ENCODE data around the gene NCKIPSD. TPM values are rescaled to one million over a fixed set of nuclear protein-coding genes. Genes with fewer than 3 reads are reported as not detected.

Gene NCKIPSD
- polyA plus RNA-seq, 1 of the 3 experiments (the other 2 are of a cell fraction): 20.4 TPM

- TF ChIP-seq USF1 (IDR thresholded peaks at IDR 0.05; ENCODE audit: borderline replicate concordance, low read depth) (no peak), FOXJ3 (CRISPR knock-in tag; IDR thresholded peaks at IDR 0.05) (no peak)
Observed at GRCh38 chr3:48656841-48657281, 28.9 kb downstream of the NCKIPSD start (continued).

GRCh38 chr3:48656061-48656840 is 29.5 kb downstream of the NCKIPSD start:
- peaks cover 16% of the 10 kb centered on the region; the same call in 1 of the 2 replicates for H3K79me2 ChIP-seq (ENCODE audit: insufficient read depth)
- ChIA-PET CTCF (no interaction called here), POLR2A (no interaction called here)
- no peak overlapping the region for H3K9ac ChIP-seq
- no peaks in the 10 kb centered on the region for H3K9me2 ChIP-seq
- TF ChIP-seq YY1 (IDR thresholded peaks at IDR 0.05; ENCODE audit: low read depth) (no peak), JUND (IDR thresholded peaks at IDR 0.05) (no peak), NRF1 (IDR thresholded peaks at IDR 0.05; ENCODE audit: low read depth, low read length) (no peak), EP300 (IDR thresholded peaks at IDR 0.05; ENCODE audit: borderline replicate concordance in 1 of 2, low read depth in 1 of 2, low read length in 1 of 2) (no peak), RXRA (IDR thresholded peaks at IDR 0.05; ENCODE audit: borderline replicate concordance, low read depth) (no peak), POLR2AphosphoS5 (IDR thresholded peaks at IDR 0.05; ENCODE audit: low read depth, low read length) (no peak), TCF12 (IDR thresholded peaks at IDR 0.05) (no peak)
- H3K36me3 ChIP-seq (replicated peaks in 1 of 2; ENCODE audit: control insufficient read depth in 1 of 2, insufficient read depth in 2 of 2, low read length in 1 of 2): peaks cover 15 to 79% of the 10 kb centered on the region in 2 experiments
- no peak overlapping the region; a peak in 1 of 4 replicates for H3K4me3 ChIP-seq (ENCODE audit: low read depth in 2 of 2, low read length in 1 of 2)
- no peak overlapping the region for H3K4me2 ChIP-seq
- H3F3A ChIP-seq (replicated peaks; ENCODE audit: insufficient read depth): no peaks in the 10 kb centered on the region
- no peaks in the 10 kb centered on the region for H3K27me3 ChIP-seq (ENCODE audit: insufficient read depth)
- H3K9me3 ChIP-seq: no peaks in the 10 kb centered on the region
- peaks cover 0 to 8% of the 10 kb centered on the region in 2 experiments; a peak in 1 of 4 replicates for H3K4me1 ChIP-seq (ENCODE audit: control insufficient read depth in 1 of 2, insufficient read depth in 2 of 2, low read depth in 1 of 2, low read length in 1 of 2)
- 96% methylated on average over 72 of the region's 94 CpGs for WGBS (ENCODE audit: low lambda C conversion rate)
- peak; percentile 58 for DNase-seq
- H2AFZ ChIP-seq (ENCODE audit: low read depth): no peak overlapping the region
- H4K20me1 ChIP-seq (ENCODE audit: insufficient read depth): peaks cover 16% of the 10 kb centered on the region; the same call in 1 of the 2 replicates
- H3K27ac ChIP-seq (ENCODE audit: low read depth in 2 of 2, low read length in 1 of 2): no peak overlapping the region

GRCh38 chr3:48655606-48656005 is 30.1 kb downstream of the NCKIPSD start:
- H3K27me3 ChIP-seq (ENCODE audit: insufficient read depth): no peaks in the 10 kb centered on the region
- H3K9me2 ChIP-seq: no peaks in the 10 kb centered on the region
- peaks cover 15 to 76% of the 10 kb centered on the region in 2 experiments for H3K36me3 ChIP-seq (replicated peaks in 1 of 2; ENCODE audit: control insufficient read depth in 1 of 2, insufficient read depth in 2 of 2, low read length in 1 of 2)
- ChIA-PET CTCF (interaction anchor here (2.3 kb wide), 1 partner anchor 20 kb away, joined by 8 read pairs; the partner anchor contains the start of gene SLC26A6), POLR2A (no interaction called here)
- H3K4me2 ChIP-seq: no peak overlapping the region
- H3K9ac ChIP-seq: no peak overlapping the region
- 95% methylated on average over 24 of the region's 30 CpGs for WGBS (ENCODE audit: low lambda C conversion rate)
- H3K4me1 ChIP-seq (ENCODE audit: control insufficient read depth in 1 of 2, insufficient read depth in 2 of 2, low read depth in 1 of 2, low read length in 1 of 2): peaks cover 0 to 8% of the 10 kb centered on the region in 2 experiments; a peak in 1 of 4 replicates
- H3K27ac ChIP-seq (ENCODE audit: low read depth in 2 of 2, low read length in 1 of 2): no peak overlapping the region
- no peak overlapping the region for H2AFZ ChIP-seq (ENCODE audit: low read depth)
- H3K79me2 ChIP-seq (ENCODE audit: insufficient read depth): peaks cover 10% of the 10 kb centered on the region; the same call in 1 of the 2 replicates
- no peak overlapping the region for H3K4me3 ChIP-seq (ENCODE audit: low read depth in 2 of 2, low read length in 1 of 2)
- TF ChIP-seq FOXJ3 (CRISPR knock-in tag; IDR thresholded peaks at IDR 0.05): no peak
- no peak for TF ChIP-seq FOXM1 (IDR thresholded peaks at IDR 0.05; ENCODE audit: low read depth)
- TF ChIP-seq MXI1 (IDR thresholded peaks at IDR 0.05; ENCODE audit: low read depth, low read length): no peak
- no peak for TF ChIP-seq JUND (IDR thresholded peaks at IDR 0.05)
- no peak for TF ChIP-seq RFX5 (IDR thresholded peaks at IDR 0.05; ENCODE audit: low read length)
- no peak for TF ChIP-seq ZBTB33 (IDR thresholded peaks at IDR 0.05; ENCODE audit: borderline replicate concordance, low read depth)
- TF ChIP-seq EP300 (IDR thresholded peaks at IDR 0.05; ENCODE audit: borderline replicate concordance in 1 of 2, low read depth in 1 of 2, low read length in 1 of 2): no peak
- no peak for TF ChIP-seq YY1 (IDR thresholded peaks at IDR 0.05; ENCODE audit: low read depth)
- H3K9me3 ChIP-seq: no peaks in the 10 kb centered on the region
- no peaks in the 10 kb centered on the region for H3F3A ChIP-seq (replicated peaks; ENCODE audit: insufficient read depth)
- no peak for DNase-seq
- H4K20me1 ChIP-seq (ENCODE audit: insufficient read depth): peaks cover 16% of the 10 kb centered on the region; the same call in 1 of the 2 replicates
